Type B pancreatic cell (in vitro differentiated cells): ENCODE results near the gene TPP1. TPM values are rescaled to one million over a fixed set of nuclear protein-coding genes. Genes with fewer than 3 reads are reported as not detected.

Experiments
- DNase-seq: peaks from one replicate; pipeline ENCODE4 v3.0.0; 2021; ENCODE audit warnings: mixed read lengths; ENCODE audit not compliant: unreplicated experiment; ENCODE audit errors: extremely low spot score
- H3K27ac Mint-ChIP-seq: 2 replicates; pipeline ENCODE4 v1.8.0; 2021; ENCODE audit warnings: mild to moderate bottlenecking, mixed read lengths
- H3K27me3 Mint-ChIP-seq: 2 replicates; pipeline ENCODE4 v1.8.0; 2021; ENCODE audit warnings: mixed read lengths
- H3K36me3 Mint-ChIP-seq: 2 replicates; pipeline ENCODE4 v1.8.0; 2021; ENCODE audit warnings: mixed read lengths
- H3K4me1 Mint-ChIP-seq: one replicate; pipeline ENCODE4 v1.8.0; 2021; ENCODE audit warnings: mixed read lengths; ENCODE audit not compliant: unreplicated experiment
- H3K4me3 Mint-ChIP-seq: 2 replicates; pipeline ENCODE4 v1.8.0; 2021; ENCODE audit warnings: mild to moderate bottlenecking, mixed read lengths
- H3K9me3 Mint-ChIP-seq: 2 replicates; pipeline ENCODE4 v1.8.0; 2021; ENCODE audit warnings: mixed read lengths
- total RNA-seq: library from RNA; stranded (reverse); gene quantifications from 2 replicates; pipeline ENCODE4 v1.2.1, GENCODE V29; 2021; ENCODE audit warnings: low replicate concordance
- TF ChIP-seq, protein P1 (sequence below): fragments of 200-600 bp; sonication (generic); conservative IDR thresholded peaks from 2 replicates; pipeline ENCODE4 v1.5.0; 2021; ENCODE audit warnings: antibody characterized with exemption, mild to moderate bottlenecking

TPP1 gene
- total RNA-seq, 1 donor from 2014 or later: 72.8 TPM

DNA sequence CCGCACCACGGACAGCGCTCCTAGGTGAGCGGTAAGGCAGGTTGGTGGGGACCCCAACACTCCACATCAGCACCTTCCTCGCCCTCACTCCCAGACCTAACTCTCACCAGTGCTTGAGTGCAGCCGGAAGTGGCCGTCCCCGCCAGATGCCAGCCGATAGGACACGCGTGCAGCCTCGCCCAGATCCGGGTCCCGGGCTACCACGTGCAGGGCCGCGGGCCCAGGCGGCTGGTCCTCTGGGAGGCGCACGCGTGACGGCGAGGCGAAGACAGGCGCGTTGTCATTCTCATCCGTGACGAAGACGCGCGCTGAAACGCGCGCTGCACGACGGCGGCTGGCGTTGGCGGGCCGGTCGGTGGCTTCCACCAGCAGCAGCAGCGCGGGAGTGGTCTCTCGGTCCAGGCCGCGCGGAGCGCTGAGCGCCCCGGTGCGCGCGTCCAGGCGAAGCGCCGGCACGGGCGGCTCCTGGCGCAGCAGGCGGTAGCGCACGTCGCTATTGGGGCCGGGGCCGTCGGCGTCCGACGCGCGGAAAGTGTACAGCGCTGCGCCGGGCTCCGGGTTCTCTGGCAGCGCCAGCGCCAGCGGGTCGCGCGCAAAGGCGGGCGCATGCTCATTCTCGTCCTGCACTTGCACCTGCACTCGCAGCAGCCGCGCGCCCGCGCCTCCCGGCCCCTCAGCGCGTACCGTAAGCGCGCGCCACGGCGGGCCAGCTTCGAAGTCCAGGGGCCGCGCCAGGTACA is 10.8 kb upstream of the TPP1 start:
- peak; percentile 72 for DNase-seq
- H3K27ac Mint-ChIP-seq: no peak overlapping the region
- peaks cover 9% of the 10 kb centered on the region for H3K36me3 Mint-ChIP-seq
- H3K9me3 Mint-ChIP-seq: no peaks in the 10 kb centered on the region
- peaks cover 22% of the 10 kb centered on the region for H3K27me3 Mint-ChIP-seq
- TF ChIP-seq, protein P1, sequence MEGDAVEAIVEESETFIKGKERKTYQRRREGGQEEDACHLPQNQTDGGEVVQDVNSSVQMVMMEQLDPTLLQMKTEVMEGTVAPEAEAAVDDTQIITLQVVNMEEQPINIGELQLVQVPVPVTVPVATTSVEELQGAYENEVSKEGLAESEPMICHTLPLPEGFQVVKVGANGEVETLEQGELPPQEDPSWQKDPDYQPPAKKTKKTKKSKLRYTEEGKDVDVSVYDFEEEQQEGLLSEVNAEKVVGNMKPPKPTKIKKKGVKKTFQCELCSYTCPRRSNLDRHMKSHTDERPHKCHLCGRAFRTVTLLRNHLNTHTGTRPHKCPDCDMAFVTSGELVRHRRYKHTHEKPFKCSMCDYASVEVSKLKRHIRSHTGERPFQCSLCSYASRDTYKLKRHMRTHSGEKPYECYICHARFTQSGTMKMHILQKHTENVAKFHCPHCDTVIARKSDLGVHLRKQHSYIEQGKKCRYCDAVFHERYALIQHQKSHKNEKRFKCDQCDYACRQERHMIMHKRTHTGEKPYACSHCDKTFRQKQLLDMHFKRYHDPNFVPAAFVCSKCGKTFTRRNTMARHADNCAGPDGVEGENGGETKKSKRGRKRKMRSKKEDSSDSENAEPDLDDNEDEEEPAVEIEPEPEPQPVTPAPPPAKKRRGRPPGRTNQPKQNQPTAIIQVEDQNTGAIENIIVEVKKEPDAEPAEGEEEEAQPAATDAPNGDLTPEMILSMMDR: no peak
- H3K4me1 Mint-ChIP-seq: peaks cover 3% of the 10 kb centered on the region
- H3K4me3 Mint-ChIP-seq: no peak overlapping the region

DNA sequence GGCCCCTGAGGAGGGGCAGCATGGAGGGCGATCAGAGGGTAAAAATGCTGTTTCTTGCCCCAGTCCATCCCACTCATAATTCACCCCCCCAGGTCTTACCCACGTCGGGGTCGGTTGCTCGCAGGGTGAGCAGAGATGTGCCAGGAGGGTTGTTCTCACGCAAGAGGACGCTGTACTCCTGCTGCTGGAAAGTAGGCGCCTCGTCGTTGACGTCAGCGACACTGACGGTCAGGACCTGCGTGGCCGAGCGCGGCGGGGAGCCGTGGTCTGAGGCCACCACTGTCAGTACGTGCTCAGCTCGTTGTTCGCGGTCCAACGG is 10.3 kb upstream of the TPP1 start:
- Mint-ChIP-seq H3K4me1 (no peaks in the 10 kb centered on the region), H3K36me3 (peaks cover 10% of the 10 kb centered on the region), H3K9me3 (no peaks in the 10 kb centered on the region), H3K4me3 (no peak overlapping the region), H3K27me3 (peaks cover 22% of the 10 kb centered on the region), H3K27ac (no peak overlapping the region)
- TF ChIP-seq, protein P1: no peak
- no peak for DNase-seq

DNA sequence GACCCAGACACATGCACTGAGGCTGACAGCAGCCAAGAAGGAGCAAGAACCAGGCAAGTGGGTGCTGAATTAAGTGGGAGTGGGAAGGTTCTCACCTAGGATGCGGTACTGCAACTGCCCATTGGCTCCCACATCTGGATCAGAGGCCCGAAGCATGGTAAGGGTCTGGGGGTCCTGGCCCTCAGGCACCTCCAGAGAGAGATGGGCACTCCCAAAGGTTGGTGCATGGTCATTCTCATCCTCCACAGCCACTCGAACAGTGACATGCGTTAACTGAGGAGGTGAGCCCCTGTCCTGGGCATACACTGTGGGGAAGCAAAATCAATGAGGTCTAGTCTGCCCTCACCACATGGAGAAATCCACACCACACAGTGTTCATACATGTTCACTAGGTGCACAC is 9.3 kb upstream of the TPP1 start:
- peaks cover 22% of the 10 kb centered on the region for H3K27me3 Mint-ChIP-seq
- H3K4me1 Mint-ChIP-seq: no peaks in the 10 kb centered on the region
- TF ChIP-seq, protein P1: no peak
- H3K36me3 Mint-ChIP-seq: peaks cover 15% of the 10 kb centered on the region
- H3K4me3 Mint-ChIP-seq: no peak overlapping the region
- no peak overlapping the region for H3K27ac Mint-ChIP-seq
- H3K9me3 Mint-ChIP-seq: no peaks in the 10 kb centered on the region
- peak; percentile 32 for DNase-seq

DNA sequence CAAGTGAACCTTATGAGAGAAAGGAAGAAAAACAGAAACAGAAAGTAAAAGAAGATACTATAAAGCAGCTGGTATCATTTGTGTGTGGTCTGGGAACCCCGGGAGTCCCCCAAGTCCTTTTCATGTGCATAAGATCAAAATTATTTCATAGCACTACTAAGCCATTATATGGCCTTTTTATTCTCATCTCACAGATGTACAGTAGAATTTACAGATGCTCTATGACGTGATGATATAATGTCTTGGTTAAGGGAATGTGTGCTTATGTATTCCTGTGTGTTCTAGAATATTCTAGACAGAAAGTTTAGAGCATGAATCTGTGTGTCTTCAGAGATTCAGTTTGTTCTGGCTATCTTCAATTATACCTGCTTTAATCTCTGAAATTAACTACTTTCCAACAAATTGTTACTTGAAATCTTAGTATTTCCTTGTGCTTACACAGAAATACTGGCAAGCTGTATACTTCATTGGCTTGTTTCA is 8.6 kb upstream of the TPP1 start:
- H3K4me3 Mint-ChIP-seq: no peak overlapping the region
- TF ChIP-seq, protein P1: no peak
- no peak for DNase-seq
- peaks cover 12% of the 10 kb centered on the region for H3K36me3 Mint-ChIP-seq
- no peak overlapping the region for H3K27ac Mint-ChIP-seq
- no peaks in the 10 kb centered on the region for H3K4me1 Mint-ChIP-seq
- H3K9me3 Mint-ChIP-seq: no peaks in the 10 kb centered on the region
- H3K27me3 Mint-ChIP-seq: peaks cover 22% of the 10 kb centered on the region

DNA sequence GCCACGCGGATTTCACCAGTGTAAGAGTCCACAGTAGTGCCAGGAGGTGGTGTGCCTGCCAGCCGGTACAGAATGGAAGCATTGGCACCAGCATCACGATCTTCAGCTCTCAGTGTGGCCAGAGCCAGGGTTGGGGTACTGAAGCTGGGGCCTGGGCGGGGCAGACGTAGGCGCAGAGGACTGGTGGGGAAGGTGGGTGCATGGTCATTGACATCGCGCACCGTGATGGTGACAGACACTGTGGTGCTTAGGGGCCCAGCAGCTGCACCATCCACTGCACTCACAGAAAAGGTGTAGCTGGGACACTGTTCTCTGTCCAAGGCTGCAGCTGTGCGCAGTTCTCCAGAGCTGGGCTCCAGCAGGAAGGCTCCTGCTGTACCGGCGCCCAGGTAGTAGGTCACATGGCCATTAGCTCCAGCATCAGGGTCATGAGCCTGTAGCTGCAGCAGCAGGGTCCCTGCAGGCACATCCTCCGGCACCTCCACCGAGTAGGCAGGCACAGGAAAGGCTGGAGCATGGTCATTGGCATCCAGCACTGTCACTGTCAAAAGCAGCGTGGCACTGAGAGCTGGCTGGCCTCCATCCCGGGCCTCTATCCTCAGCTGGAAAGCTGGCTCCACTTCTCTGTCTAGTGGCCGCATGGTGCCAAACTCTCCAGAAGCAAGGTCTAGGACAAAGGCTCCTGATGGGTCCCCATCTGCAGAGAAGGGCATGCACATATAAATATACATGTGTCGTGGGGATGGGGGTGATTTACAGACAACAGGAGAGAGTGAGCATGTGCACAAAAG is 7.9 kb upstream of the TPP1 start:
- TF ChIP-seq, protein P1: no peak
- H3K4me3 Mint-ChIP-seq: no peak overlapping the region
- H3K27ac Mint-ChIP-seq: no peak overlapping the region
- no peaks in the 10 kb centered on the region for H3K4me1 Mint-ChIP-seq
- peak; percentile 63 for DNase-seq
- no peaks in the 10 kb centered on the region for H3K9me3 Mint-ChIP-seq
- peaks cover 12% of the 10 kb centered on the region for H3K36me3 Mint-ChIP-seq
- peaks cover 22% of the 10 kb centered on the region for H3K27me3 Mint-ChIP-seq
